Raji (cell line): ENCODE results near the gene GPR21.

Experiments used
- POLR2A ChIP-seq: IDR thresholded peaks from 2 replicates; pipeline ENCODE4 v1.6.1; 2011; ENCODE audit warnings: low read depth, low read length, control low read depth; ENCODE audit not compliant: insufficient read depth

The GPR21 gene

DNA sequence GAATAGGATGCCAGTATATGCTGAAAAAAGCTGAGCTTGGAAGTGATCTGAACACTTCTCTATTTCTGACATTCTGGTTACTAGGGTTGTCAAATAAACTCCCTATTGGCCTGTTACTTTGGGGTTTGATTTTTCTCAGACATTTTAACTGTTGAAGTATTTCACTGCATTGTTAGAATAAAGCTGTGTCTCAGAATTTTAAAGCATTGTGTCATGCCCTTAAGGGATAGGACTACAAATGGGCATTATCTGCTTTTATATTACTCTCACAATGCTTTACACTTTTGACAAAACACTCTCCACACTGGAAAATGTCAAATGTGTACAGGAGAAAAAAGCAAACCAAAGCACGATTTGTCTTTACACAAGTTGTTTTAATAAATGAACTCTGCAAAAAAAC, 16.8 kb upstream of the GPR21 start:
- no peak for TF ChIP-seq POLR2A

DNA sequence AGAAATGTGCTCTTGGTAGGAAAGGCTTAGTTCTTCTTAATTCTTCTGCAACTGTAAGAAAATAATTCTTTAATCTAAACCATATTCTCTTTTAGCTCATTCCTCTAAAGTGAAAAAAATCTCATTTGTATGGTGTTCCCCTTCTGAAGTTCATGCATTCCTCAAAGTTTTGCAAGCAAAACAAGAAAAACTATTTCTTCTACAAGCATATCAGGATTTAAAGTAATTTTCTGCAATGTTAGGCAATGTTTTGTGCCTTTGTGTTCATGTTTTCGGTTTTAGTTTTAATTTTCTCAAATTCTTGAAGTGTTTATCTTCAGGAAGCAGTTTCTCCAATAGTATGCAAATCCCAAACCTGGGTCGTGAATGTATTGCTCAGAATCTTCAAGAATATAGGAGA, 12.7 kb upstream of the GPR21 start:
- no peak for TF ChIP-seq POLR2A

GRCh38 chr9:123026425-123026824, 7.0 kb upstream of the GPR21 start:
- TF ChIP-seq POLR2A: no peak

GRCh38 chr9:123027517-123027916, 6.0 kb upstream of the GPR21 start:
- no peak for TF ChIP-seq POLR2A

DNA sequence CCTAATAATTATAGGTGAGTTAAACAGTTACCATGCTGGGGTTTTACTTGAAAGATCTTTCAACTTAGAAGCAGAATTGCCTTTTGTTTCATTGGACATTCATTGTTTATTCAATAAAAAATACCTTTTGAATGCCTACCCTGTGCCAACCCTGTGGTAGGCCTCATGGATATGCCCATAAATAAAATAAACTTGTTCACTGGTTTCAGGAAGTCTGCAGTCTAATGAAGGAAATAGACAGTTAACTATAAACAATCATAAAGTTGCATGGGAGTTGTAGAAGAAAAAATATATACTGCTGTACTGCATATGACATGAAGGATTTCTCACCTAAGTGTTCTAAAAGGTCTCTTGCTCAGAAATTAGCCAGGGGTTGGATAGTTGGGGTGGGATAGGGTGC, 5.3 kb upstream of the GPR21 start:
- TF ChIP-seq POLR2A: no peak

DNA sequence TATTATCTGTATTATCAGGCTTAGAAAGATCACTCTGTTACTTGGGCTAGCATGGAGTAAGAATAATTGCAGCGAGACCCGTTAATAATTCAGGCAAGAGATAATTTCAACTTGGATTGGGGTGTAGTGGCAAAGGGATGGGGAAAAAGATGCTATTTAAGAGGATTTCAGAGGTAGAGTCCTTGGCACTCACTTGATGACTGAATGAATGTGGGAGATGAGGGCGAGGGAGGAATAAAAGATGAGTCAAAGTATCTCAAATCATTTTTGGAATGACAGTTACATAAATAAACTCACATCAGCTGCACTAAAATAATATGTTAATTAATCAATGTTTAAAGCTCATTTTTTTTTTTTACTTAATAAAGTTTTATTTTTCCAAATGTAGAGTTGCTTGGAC, 4.5 kb upstream of the GPR21 start:
- TF ChIP-seq POLR2A: no peak

GRCh38 chr9:123031963-123032362, 1.5 kb upstream of the GPR21 start:
- no peak for TF ChIP-seq POLR2A

DNA sequence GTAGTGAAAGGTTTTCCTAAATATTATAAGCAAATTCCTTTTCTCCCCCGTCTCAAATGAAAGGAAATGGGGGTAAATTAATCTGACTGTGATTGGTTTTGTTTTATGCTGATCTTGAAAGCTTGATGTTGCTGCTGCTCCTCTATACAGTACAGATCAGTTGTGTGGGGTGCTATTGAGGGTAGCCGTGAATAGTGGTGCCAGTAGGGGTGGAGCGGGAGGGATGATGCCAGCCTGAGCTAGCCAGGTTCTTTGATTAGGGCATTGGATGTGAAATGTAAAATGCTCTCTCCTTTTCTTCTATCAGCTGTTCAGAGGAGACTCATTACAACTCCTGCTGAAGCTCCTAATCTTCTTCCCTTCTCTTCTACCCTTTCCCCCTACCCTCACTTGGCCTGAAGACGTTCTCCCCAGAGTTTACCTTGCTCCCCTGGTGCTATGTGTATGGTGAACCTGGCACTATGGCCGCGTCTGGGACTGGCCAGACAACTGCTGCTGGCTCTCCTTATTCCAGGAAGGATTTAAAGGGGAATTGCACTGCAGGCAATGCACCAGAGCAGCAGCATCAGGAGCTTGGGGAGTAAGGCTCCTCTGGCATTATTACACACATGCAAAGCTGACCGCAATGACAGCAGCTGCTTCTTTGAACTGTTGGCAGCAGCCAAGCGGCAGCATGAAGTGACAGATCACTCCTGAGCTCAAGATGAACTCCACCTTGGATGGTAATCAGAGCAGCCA, 566 bp downstream of the GPR21 start:
- TF ChIP-seq POLR2A: no peak

- no peak for TF ChIP-seq POLR2A
These were observed 1.5 kb downstream of the GPR21 start for GRCh38 chr9:123034881-123035510.

DNA sequence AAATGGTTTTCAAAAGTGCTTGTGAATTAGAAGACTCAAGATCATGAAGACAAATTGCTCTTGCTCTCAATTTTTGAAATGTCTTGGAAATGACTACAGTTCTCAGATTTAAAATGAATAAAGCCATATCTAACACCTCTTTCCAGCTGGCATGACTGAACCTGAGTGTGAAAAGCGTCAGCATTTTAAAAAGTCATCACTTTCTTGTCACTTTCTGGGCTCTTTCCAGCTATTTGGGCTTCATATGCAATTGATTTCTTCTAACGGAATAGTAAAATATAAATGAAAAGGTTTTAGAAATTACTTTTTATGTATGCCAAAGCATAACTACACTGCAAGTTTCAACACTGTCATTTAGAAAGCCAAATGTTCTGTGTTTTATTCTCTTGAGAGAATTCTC, 2.3 kb downstream of the GPR21 start:
- TF ChIP-seq POLR2A: no peak

GRCh38 chr9:123036893-123037545, 3.6 kb downstream of the GPR21 start:
- TF ChIP-seq POLR2A: no peak

DNA sequence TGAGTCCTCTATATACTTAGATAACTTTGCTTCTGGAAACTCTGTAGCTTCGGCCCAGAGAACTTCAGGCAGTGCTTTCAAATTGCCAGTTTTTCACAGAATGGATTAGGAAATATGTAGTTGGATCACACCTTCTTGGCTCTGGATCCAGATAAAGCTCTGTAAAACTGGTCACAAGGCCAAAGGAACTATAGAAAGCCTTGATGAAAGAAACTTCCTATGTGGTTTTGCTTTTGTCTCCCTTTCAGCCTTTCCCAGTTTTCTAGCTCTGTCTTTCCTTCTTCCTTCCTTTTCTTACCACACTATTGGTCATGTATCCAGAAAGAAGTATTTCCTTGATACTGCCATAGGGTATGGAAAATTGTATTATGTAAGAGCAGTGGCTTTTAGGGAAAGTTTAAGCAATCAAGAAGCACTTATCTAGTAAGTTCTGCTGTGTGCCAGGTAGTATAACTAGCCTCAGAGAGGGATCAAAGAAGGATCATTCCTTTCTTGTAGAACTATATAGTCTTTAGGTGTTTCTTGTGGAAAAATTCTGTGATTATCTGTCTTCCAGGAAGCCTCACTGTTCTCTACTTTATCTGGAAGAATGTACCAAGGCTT, 6.3 kb downstream of the GPR21 start:
- no peak for TF ChIP-seq POLR2A

DNA sequence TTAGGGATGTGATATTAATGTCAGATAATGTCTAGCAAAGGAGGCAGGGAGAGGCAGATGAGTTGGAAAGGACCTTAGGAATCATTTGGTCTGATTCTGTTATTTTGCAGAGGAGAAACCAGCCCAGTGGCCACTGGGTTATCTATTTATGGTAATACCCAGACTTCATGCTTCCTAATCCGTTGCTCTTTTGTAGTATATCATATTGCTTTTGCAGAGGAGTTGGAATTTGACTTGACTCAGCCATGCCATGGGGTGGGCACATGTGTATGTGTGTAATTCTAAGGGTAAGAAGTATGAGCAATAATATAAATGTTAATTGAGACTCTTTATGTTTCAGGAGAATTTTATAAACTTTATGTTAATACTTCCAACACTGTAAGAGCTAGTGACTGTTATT, 7.3 kb downstream of the GPR21 start:
- no peak for TF ChIP-seq POLR2A

DNA sequence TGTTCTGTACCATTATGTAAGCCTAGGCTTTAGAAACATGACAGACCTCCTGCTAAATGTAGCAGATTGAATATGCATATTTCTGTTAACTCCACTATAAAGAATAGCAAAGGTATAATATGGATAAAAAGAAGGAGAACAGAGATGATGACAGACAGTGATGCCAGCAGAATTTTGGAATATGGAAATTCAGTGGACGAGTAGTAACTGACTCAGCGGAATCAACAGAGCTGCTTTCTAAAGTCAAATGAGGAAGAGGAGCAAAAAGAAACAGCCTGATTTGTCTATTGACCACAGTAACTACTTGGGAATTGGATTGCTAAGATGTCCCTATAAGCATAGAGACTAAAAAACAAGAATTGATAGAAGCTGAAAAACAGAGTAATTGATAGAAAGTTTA, 8.0 kb downstream of the GPR21 start:
- no peak for TF ChIP-seq POLR2A

GRCh38 chr9:123043081-123043939, 9.8 kb downstream of the GPR21 start:
- TF ChIP-seq POLR2A: no peak
